Left kidney (tissue), 8 donors: ENCODE results near the gene IRS2. TPM values are rescaled to one million over a fixed set of nuclear protein-coding genes. Genes with fewer than 3 reads are reported as not detected.
"Not testable (repeated sequence)": the region's sequence is repeated elsewhere in the genome, so short reads cannot be mapped to it uniquely, and the experiment has no call there.

ENCODE experiments used
- DNase-seq: peaks from one replicate; pipeline ENCODE4 v3.0.0-alpha.2; 2013
- long read RNA-seq, 8 donors: transcript quantifications; one replicate each; lab custom pipeline, GENCODE V29; 2026
- polyA plus RNA-seq: library from polyadenylated mRNA; unstranded; fragments of 120-200 nt; gene quantifications from one replicate; pipeline ENCODE4 v1.2.1, GENCODE V29; 2013; ENCODE audit not compliant: insufficient read length

The IRS2 gene
- 10.4 TPM for polyA plus RNA-seq
- long read RNA-seq, donor 1, full-length matches to known transcripts, result 19 of 19 reads
- long read RNA-seq, donor 1, partial matches to known transcripts, result 0 of 19 reads
- long read RNA-seq, donor 1, other reads (novel, unspliced or antisense), result 0 of 19 reads
- long read RNA-seq, donor 2, full-length matches to known transcripts, result 7 of 7 reads
- long read RNA-seq, donor 2, partial matches to known transcripts, result 0 of 7 reads
- long read RNA-seq, donor 2, other reads (novel, unspliced or antisense), result 0 of 7 reads
- long read RNA-seq, donor 3, full-length matches to known transcripts, result 11 of 11 reads
- long read RNA-seq, donor 3, partial matches to known transcripts, result 0 of 11 reads
- long read RNA-seq, donor 3, other reads (novel, unspliced or antisense), result 0 of 11 reads
- long read RNA-seq, donor 4, result 0 reads
- long read RNA-seq, donor 5, full-length matches to known transcripts, result 4 of 4 reads
- long read RNA-seq, donor 5, partial matches to known transcripts, result 0 of 4 reads
- long read RNA-seq, donor 5, other reads (novel, unspliced or antisense), result 0 of 4 reads
- long read RNA-seq, donor 6, full-length matches to known transcripts, result 14 of 14 reads
- long read RNA-seq, donor 6, partial matches to known transcripts, result 0 of 14 reads
- long read RNA-seq, donor 6, other reads (novel, unspliced or antisense), result 0 of 14 reads
- long read RNA-seq, donor 7, full-length matches to known transcripts, result 5 of 5 reads
- long read RNA-seq, donor 7, partial matches to known transcripts, result 0 of 5 reads
- long read RNA-seq, donor 7, other reads (novel, unspliced or antisense), result 0 of 5 reads
- long read RNA-seq, donor 8, full-length matches to known transcripts, result 2 of 2 reads
- long read RNA-seq, donor 8, partial matches to known transcripts, result 0 of 2 reads
- long read RNA-seq, donor 8, other reads (novel, unspliced or antisense), result 0 of 2 reads

- peak; percentile 91 for DNase-seq
Observed at GRCh38 chr13:109786457-109787134, at the start of gene IRS2. TSS of gene IRS2 (minus strand) at chr13:109786583. CDS start at chr13:109786053, 530 bp downstream.

- DNase-seq, result no peak
Observed at GRCh38 chr13:109834973-109835720, 48.8 kb upstream of the IRS2 start.

- no peak for DNase-seq
Observed at GRCh38 chr13:109833940-109834339, 47.6 kb upstream of the IRS2 start.

- no peak for DNase-seq
Observed at GRCh38 chr13:109833071-109833470, 46.7 kb upstream of the IRS2 start.

GRCh38 chr13:109828591-109829316, 42.4 kb upstream of the IRS2 start:
- not testable (repeated sequence) for DNase-seq

GRCh38 chr13:109823201-109823600, 36.8 kb upstream of the IRS2 start:
- not testable (repeated sequence) for DNase-seq

- DNase-seq, result no peak
Observed at GRCh38 chr13:109821103-109821502, 34.7 kb upstream of the IRS2 start.

- no peak for DNase-seq
Observed at GRCh38 chr13:109819874-109820273, 33.5 kb upstream of the IRS2 start.

GRCh38 chr13:109818886-109819285, 32.5 kb upstream of the IRS2 start:
- no peak for DNase-seq

- no peak for DNase-seq
Observed at GRCh38 chr13:109817591-109818535, 31.5 kb upstream of the IRS2 start.

GRCh38 chr13:109816808-109817203, 30.4 kb upstream of the IRS2 start:
- no peak for DNase-seq

GRCh38 chr13:109816112-109816807, 29.9 kb upstream of the IRS2 start:
- DNase-seq, result no peak

- no peak for DNase-seq
Observed at GRCh38 chr13:109815651-109816050, 29.3 kb upstream of the IRS2 start.

- no peak for DNase-seq
Observed at GRCh38 chr13:109813663-109814062, 27.3 kb upstream of the IRS2 start.

GRCh38 chr13:109812382-109812781, 26.0 kb upstream of the IRS2 start:
- no peak for DNase-seq

GRCh38 chr13:109810761-109811510, 24.6 kb upstream of the IRS2 start:
- DNase-seq, result no peak

- no peak for DNase-seq
Observed at GRCh38 chr13:109809216-109809932, 23.0 kb upstream of the IRS2 start.

- no peak for DNase-seq
Observed at GRCh38 chr13:109807345-109807744, 21.0 kb upstream of the IRS2 start.
